ENCODE data around the gene SSH2.

SSH2 gene

DNA sequence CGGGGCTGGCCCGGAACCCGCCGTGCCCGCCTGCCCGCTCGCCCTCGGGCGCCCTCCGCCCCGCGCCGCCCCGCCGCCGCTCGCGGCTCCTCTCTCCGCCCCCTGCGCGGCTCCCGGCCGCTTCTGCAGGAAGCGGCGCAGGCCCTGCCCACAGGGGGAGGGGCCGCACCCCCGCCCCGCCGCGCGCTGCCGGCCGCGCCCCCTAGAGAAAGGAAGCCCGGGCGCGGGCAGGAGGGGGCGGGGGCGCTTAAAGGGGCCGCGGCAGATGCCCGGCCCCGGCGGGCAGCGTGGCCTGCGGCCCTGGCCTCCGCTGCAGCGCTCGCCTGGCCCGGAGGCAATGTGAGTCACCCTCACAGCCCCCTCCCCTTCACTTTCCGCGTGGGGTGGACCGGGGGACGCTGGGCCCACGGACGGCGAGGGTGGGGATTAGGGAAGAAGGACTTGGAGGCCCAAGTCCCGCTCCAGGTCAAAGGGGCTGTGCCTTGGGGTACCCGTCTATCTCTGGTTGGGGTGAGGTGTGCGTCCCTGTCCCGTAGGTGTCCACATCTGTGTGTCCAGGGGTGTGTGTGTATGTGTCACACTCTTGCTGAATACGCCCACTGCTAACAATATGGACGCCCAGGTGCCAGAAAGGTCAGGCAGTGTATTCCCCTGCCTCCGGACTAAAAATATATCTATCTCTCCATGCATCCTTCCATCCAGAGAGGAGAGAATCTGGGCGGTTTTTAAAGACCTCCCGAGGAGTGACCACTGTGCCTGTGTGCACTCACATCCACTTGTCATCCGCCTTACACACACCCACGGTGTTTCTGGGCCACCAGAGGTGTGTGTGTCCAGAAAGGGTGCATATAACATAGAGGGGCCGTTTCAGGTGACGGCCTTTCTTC is 340.3 kb downstream of the SSH2 start, which contains the start of gene GIT1:
GIT1 (minus strand) TSS at position 125 of the 887 bp plus-strand sequence. CDS start 270 bp downstream, outside the sequence.
- peaks cover 42 to 62% of the 10 kb centered on the region in 2 donors for H3K4me1 ChIP-seq (ENCODE audit: control insufficient read depth in 2 of 2, insufficient read depth in 2 of 2, low read length in 2 of 2)
- peak within 1 kb of the TSS; percentile 67 to 91 for H3K27ac ChIP-seq (ENCODE audit: low read depth in 2 of 2, low read length in 2 of 2)
- no peaks in the 10 kb centered on the region for H3K27me3 ChIP-seq (ENCODE audit: control insufficient read depth in 2 of 2, insufficient read depth in 2 of 2, low read length in 2 of 2)
- H3K4me3 ChIP-seq (ENCODE audit: low read length in 2 of 2): peak within 1 kb of the TSS; percentile 73 to 80
- no peaks in the 10 kb centered on the region for H3K9me3 ChIP-seq (ENCODE audit: control insufficient read depth in 2 of 2, low read length in 2 of 2)
- no peaks in the 10 kb centered on the region for H3K36me3 ChIP-seq (ENCODE audit: control insufficient read depth in 2 of 2, insufficient read depth in 2 of 2, low read length in 2 of 2)
- peak within 1 kb of the TSS; percentile 78 to 81 for H3K9ac ChIP-seq (ENCODE audit: low read depth in 1 of 2, low read length in 2 of 2)

DNA sequence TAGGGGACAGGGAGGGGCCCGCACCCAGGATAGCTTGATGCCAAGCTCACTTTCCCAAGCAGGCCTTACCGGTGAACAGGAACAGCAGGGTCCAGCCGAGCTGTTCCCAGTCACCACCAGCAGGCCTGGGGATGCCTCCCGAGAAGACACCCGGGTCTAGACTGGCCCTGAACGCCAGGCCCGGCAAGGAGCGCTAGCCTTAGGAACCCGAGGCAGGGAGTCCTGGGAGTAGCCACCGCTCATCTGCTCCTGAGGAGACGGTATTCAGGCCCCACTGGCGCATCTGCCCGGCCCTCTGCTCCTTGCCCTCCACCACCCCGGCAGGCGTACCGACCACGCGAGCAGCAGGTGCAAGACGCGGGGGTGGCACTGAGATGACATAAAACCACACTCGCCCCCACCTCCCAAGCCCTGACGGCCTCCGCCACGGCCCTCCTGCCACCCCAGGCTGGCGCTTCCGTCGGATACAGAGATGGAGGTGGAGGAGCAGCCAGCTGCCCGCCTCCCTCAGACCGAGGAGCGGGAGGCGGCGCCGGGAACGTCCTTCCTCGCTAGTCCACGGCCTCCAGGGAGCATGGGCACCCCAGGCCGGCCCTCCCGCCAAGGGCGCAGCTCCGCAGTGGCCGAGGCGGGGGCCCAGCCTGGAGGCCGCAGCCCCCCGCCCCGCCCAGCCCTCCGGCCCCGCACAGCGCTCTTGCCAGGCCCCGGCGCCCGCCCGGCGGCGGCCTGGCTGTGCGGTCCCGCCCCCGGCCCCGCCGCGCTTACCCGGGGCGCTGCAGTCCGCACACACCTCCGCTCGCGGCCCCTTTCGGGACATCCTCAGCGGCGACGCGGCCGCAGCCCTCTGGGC is 341.2 kb downstream of the SSH2 start:
- Histone ChIP-seq H3K27me3 (ENCODE audit: control insufficient read depth in 2 of 2, insufficient read depth in 2 of 2, low read length in 2 of 2) (no peaks in the 10 kb centered on the region), H3K9ac (ENCODE audit: low read depth in 1 of 2, low read length in 2 of 2) (peak overlapping the region; percentile 78 to 80), H3K4me1 (ENCODE audit: control insufficient read depth in 2 of 2, insufficient read depth in 2 of 2, low read length in 2 of 2) (peaks cover 44 to 59% of the 10 kb centered on the region in 2 donors), H3K9me3 (ENCODE audit: control insufficient read depth in 2 of 2, low read length in 2 of 2) (no peaks in the 10 kb centered on the region), H3K4me3 (ENCODE audit: low read length in 2 of 2) (peak overlapping the region; percentile 73 to 79), H3K27ac (ENCODE audit: low read depth in 2 of 2, low read length in 2 of 2) (peak overlapping the region; percentile 67 to 80), H3K36me3 (ENCODE audit: control insufficient read depth in 2 of 2, insufficient read depth in 2 of 2, low read length in 2 of 2) (no peaks in the 10 kb centered on the region)

DNA sequence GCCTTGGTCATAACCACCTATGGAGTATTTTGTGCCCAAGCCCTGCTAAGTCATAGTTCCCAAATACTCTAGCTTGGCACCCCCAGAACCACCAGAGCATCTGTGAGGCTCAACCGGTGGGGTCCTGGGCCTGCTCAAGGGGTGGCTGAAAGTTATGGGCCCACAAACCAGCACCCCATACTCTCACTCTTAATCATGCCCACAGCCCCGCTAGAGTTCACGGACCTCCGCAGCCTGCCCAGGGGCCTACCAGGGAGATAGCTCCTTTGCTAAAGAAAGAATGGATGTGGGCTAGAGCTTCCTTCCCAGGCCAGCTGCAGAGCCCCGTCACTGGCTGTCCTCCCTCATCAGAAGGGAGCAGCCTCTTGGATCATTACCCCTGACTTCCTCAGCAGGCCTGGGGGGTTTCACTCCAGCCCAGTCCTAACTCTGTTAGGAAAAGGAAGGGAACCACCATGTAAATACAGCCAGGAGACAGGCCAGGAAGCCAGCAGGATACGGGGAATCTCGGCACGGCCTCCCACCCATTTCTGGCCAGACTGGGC is 341.9 kb downstream of the SSH2 start:
- Histone ChIP-seq H3K36me3 (ENCODE audit: control insufficient read depth in 2 of 2, insufficient read depth in 2 of 2, low read length in 2 of 2) (peaks cover 0 to 5% of the 10 kb centered on the region in 2 donors), H3K4me3 (ENCODE audit: low read length in 2 of 2) (peak overlapping the region; percentile 73 to 79), H3K4me1 (ENCODE audit: control insufficient read depth in 2 of 2, insufficient read depth in 2 of 2, low read length in 2 of 2) (peaks cover 44 to 57% of the 10 kb centered on the region in 2 donors), H3K9me3 (ENCODE audit: control insufficient read depth in 2 of 2, low read length in 2 of 2) (no peaks in the 10 kb centered on the region), H3K27ac (ENCODE audit: low read depth in 2 of 2, low read length in 2 of 2) (peak overlapping the region in 1 of 2 donors; percentile 80), H3K27me3 (ENCODE audit: control insufficient read depth in 2 of 2, insufficient read depth in 2 of 2, low read length in 2 of 2) (no peaks in the 10 kb centered on the region), H3K9ac (ENCODE audit: low read depth in 1 of 2, low read length in 2 of 2) (peak overlapping the region; percentile 78 to 80)

GRCh38 chr17:29587591-29587990 is 342.4 kb downstream of the SSH2 start:
- H3K9me3 ChIP-seq (ENCODE audit: control insufficient read depth in 2 of 2, low read length in 2 of 2): no peaks in the 10 kb centered on the region
- H3K27me3 ChIP-seq (ENCODE audit: control insufficient read depth in 2 of 2, insufficient read depth in 2 of 2, low read length in 2 of 2): no peaks in the 10 kb centered on the region
- peaks cover 0 to 10% of the 10 kb centered on the region in 2 donors for H3K36me3 ChIP-seq (ENCODE audit: control insufficient read depth in 2 of 2, insufficient read depth in 2 of 2, low read length in 2 of 2)
- H3K4me1 ChIP-seq (ENCODE audit: control insufficient read depth in 2 of 2, insufficient read depth in 2 of 2, low read length in 2 of 2): peaks cover 41 to 53% of the 10 kb centered on the region in 2 donors
- H3K9ac ChIP-seq (ENCODE audit: low read depth in 1 of 2, low read length in 2 of 2): peak overlapping the region in 1 of 2 donors; percentile 78
- H3K27ac ChIP-seq (ENCODE audit: low read depth in 2 of 2, low read length in 2 of 2): no peak overlapping the region
- peak overlapping the region in 1 of 2 donors; percentile 79 for H3K4me3 ChIP-seq (ENCODE audit: low read length in 2 of 2)

DNA sequence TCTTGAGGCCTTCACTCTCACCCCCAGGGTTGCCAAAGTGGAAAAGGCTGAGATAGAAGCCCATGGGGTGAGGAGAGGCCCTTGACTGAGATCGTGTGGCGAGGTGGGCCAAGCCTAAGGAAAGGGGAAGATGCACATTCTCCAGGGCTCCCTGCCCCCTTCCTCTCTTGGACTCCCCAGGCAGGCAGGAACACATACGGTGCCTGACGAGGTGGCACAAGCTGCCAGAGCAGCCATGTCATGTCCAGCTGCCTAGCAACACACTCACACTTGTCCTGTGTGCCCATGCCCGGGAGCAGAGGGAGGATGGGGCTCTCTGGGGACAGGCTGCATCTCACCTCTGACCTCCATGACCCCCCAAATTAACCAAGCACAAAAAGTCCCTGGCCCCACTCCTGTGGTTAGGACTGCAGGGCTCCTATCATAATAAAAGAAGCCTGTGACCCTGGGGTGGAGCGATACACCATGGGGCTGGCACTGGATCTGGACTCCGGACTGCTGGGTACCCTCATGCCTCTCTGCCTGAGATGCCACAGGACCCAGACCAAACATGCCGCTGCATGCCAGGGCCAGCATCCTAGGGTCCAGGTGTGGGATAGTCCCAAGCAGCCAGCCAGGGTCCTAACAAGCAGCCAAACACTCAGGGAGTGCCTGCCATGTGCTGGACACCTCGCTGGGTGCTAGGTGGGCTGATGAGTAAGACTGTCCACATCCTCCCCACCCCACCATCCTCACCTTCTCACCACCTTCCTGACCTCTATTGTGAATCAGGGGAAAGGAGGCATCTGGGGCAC is 343.2 kb downstream of the SSH2 start:
- Histone ChIP-seq H3K27ac (ENCODE audit: low read depth in 2 of 2, low read length in 2 of 2) (no peak overlapping the region), H3K9ac (ENCODE audit: low read depth in 1 of 2, low read length in 2 of 2) (no peak overlapping the region), H3K27me3 (ENCODE audit: control insufficient read depth in 2 of 2, insufficient read depth in 2 of 2, low read length in 2 of 2) (no peaks in the 10 kb centered on the region), H3K4me3 (ENCODE audit: low read length in 2 of 2) (no peak overlapping the region), H3K4me1 (ENCODE audit: control insufficient read depth in 2 of 2, insufficient read depth in 2 of 2, low read length in 2 of 2) (peaks cover 34 to 46% of the 10 kb centered on the region in 2 donors), H3K36me3 (ENCODE audit: control insufficient read depth in 2 of 2, insufficient read depth in 2 of 2, low read length in 2 of 2) (peaks cover 3 to 17% of the 10 kb centered on the region in 2 donors), H3K9me3 (ENCODE audit: control insufficient read depth in 2 of 2, low read length in 2 of 2) (no peaks in the 10 kb centered on the region)

GRCh38 chr17:29585080-29585751 is 344.8 kb downstream of the SSH2 start:
- Histone ChIP-seq H3K9ac (ENCODE audit: low read depth in 1 of 2, low read length in 2 of 2) (no peak overlapping the region), H3K27ac (ENCODE audit: low read depth in 2 of 2, low read length in 2 of 2) (peak overlapping the region; percentile 10 to 43), H3K27me3 (ENCODE audit: control insufficient read depth in 2 of 2, insufficient read depth in 2 of 2, low read length in 2 of 2) (no peaks in the 10 kb centered on the region), H3K4me3 (ENCODE audit: low read length in 2 of 2) (no peak overlapping the region), H3K4me1 (ENCODE audit: control insufficient read depth in 2 of 2, insufficient read depth in 2 of 2, low read length in 2 of 2) (peaks cover 23 to 32% of the 10 kb centered on the region in 2 donors), H3K9me3 (ENCODE audit: control insufficient read depth in 2 of 2, low read length in 2 of 2) (no peaks in the 10 kb centered on the region), H3K36me3 (ENCODE audit: control insufficient read depth in 2 of 2, insufficient read depth in 2 of 2, low read length in 2 of 2) (peaks cover 7 to 20% of the 10 kb centered on the region in 2 donors)

DNA sequence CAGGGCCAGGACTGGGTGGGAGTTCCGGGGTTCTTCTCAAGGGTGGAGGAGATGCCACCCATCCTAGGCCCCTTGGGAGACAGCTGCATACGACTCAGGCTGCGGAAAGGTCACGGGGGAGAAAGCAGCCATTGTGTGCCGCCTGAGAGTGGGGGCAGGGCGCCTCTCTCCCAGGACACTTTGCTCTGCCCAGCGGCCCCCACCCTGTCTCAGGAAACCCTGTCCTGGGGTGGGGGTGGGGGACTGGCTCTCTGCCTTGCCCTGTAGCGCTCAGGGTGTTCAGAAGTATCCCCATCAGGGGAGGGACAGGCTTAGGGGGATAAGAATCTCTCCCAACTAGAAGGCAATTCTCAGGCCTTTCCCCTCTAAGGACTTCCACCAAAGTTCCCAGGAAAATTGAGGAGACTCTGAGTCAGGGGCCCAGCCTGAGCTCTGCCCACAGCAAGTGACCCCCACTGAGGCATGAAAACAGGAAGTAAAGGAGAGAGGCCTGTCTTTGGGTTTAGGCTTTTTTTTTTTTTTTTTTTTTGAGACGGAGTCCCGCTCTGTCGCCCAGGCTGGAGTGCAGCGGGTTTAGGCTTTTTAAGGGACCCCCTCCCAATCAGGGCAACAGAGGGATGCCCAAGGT is 345.5 kb downstream of the SSH2 start:
- H3K36me3 ChIP-seq (ENCODE audit: control insufficient read depth in 2 of 2, insufficient read depth in 2 of 2, low read length in 2 of 2): peaks cover 12 to 20% of the 10 kb centered on the region in 2 donors
- H3K27me3 ChIP-seq (ENCODE audit: control insufficient read depth in 2 of 2, insufficient read depth in 2 of 2, low read length in 2 of 2): no peaks in the 10 kb centered on the region
- no peak overlapping the region for H3K4me3 ChIP-seq (ENCODE audit: low read length in 2 of 2)
- peak overlapping the region in 1 of 2 donors; percentile 14 for H3K9ac ChIP-seq (ENCODE audit: low read depth in 1 of 2, low read length in 2 of 2)
- peaks cover 16 to 27% of the 10 kb centered on the region in 2 donors for H3K4me1 ChIP-seq (ENCODE audit: control insufficient read depth in 2 of 2, insufficient read depth in 2 of 2, low read length in 2 of 2)
- peak overlapping the region in 1 of 2 donors; percentile 22 for H3K27ac ChIP-seq (ENCODE audit: low read depth in 2 of 2, low read length in 2 of 2)
- H3K9me3 ChIP-seq (ENCODE audit: control insufficient read depth in 2 of 2, low read length in 2 of 2): no peaks in the 10 kb centered on the region

DNA sequence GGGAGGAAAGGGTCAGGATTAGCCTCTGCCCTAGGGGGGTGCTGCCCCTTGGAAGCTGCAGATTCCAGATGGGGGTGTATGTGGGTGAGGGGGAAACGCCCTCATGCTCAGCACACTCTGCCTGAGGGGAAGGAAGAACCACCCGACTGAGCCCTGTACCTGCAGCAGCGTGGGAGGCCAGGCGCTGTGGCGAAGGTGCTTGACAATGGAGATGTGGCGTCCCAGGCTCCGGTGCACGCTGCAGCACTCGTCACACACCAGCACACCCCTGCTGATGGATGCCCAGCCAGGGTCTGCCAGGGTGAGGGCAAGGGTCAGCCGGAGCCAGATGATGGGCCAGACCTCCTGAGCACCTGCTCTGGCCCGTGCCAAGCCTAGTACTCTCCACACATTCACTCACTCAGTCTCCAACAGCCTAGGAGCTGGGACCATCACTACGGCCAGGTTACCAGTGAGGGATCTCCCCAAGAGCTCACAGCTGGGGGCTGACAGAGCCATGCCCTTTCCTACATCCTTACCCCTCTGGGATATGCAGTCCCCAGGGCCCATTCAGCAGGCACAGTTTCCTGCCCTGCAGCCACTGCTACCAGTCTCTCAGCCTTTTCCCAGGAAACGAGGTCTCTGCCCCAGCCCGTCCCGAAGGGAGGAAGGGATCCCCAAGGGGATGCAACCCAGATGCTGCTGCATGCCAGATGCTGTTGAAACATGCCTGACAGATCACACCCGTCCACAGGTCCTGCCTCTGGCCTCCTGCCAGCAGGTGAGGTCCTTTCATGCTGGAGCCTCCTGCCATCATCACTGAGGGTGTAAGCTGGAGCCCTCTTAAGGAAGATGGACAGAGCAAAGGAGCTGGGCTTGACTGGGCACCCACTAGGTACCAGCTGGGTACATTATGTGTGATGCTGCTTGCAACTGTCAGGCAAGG is 346.4 kb downstream of the SSH2 start:
- Histone ChIP-seq H3K27ac (ENCODE audit: low read depth in 2 of 2, low read length in 2 of 2) (no peak overlapping the region), H3K27me3 (ENCODE audit: control insufficient read depth in 2 of 2, insufficient read depth in 2 of 2, low read length in 2 of 2) (no peaks in the 10 kb centered on the region), H3K9me3 (ENCODE audit: control insufficient read depth in 2 of 2, low read length in 2 of 2) (no peaks in the 10 kb centered on the region), H3K36me3 (ENCODE audit: control insufficient read depth in 2 of 2, insufficient read depth in 2 of 2, low read length in 2 of 2) (peaks cover 12 to 21% of the 10 kb centered on the region in 2 donors), H3K4me1 (ENCODE audit: control insufficient read depth in 2 of 2, insufficient read depth in 2 of 2, low read length in 2 of 2) (peaks cover 16 to 25% of the 10 kb centered on the region in 2 donors), H3K9ac (ENCODE audit: low read depth in 1 of 2, low read length in 2 of 2) (no peak overlapping the region), H3K4me3 (ENCODE audit: low read length in 2 of 2) (no peak overlapping the region)
